HepG2 (cell line): ENCODE measurements around the gene TEKT5. TPM values are rescaled to one million over a fixed set of nuclear protein-coding genes. Genes with fewer than 3 reads are reported as not detected.

ENCODE experiments used
- CBX5 ChIP-seq: sonication (generic); formaldehyde crosslinking; IDR thresholded peaks from 2 replicates; pipeline ENCODE4 v1.4.0; 2020; ENCODE audit warnings: missing genetic modification reagents, borderline replicate concordance
- HES4 ChIP-seq: sonication (generic); formaldehyde crosslinking; IDR thresholded peaks from 2 replicates; pipeline ENCODE4 v1.9.0; 2021; ENCODE audit warnings: mild to moderate bottlenecking, missing genetic modification reagents, borderline replicate concordance
- HMGXB4 ChIP-seq, 2 experiments: sonication (generic) in 1 of 2; formaldehyde crosslinking in 1 of 2; IDR thresholded peaks; 2 replicates each; pipeline versions ENCODE4 v1.4.0 to v1.6.1; 2018 to 2020; ENCODE audit warnings: missing genetic modification reagents in 2 of 2, borderline replicate concordance in 1 of 2, low read depth in 1 of 2, mild to moderate bottlenecking in 1 of 2, missing biosample characterization in 1 of 2
- JUND ChIP-seq: sonication (generic); formaldehyde crosslinking; IDR thresholded peaks from 2 replicates; pipeline ENCODE4 v1.8.0; 2022; ENCODE audit warnings: mild to moderate bottlenecking, missing genetic modification reagents
- MAZ ChIP-seq, 2 experiments: sonication (generic) in 1 of 2; formaldehyde crosslinking in 1 of 2; IDR thresholded peaks; 2 replicates each; pipeline versions ENCODE4 v1.5.0 to v1.6.1; 2012 to 2020; ENCODE audit warnings: low read depth in 2 of 2, mild to moderate bottlenecking in 2 of 2, borderline replicate concordance in 1 of 2, improper control_type of control experiment in 1 of 2, low read length in 1 of 2, missing genetic modification reagents in 1 of 2, moderate library complexity in 1 of 2
- MXD3 ChIP-seq: IDR thresholded peaks from 2 replicates; pipeline ENCODE4 v1.6.1; 2016; ENCODE audit warnings: mild to moderate bottlenecking, missing biosample characterization, missing genetic modification reagents
- NFE2L2 ChIP-seq: fragments of 150-350 bp; IDR thresholded peaks from 2 replicates; pipeline ENCODE4 v1.6.1; 2014; ENCODE audit warnings: low read length
- PITX1 ChIP-seq: sonication (generic); formaldehyde crosslinking; IDR thresholded peaks from 2 replicates; pipeline ENCODE4 v1.5.1; 2020; ENCODE audit warnings: mild to moderate bottlenecking, missing genetic modification reagents
- POLR2G ChIP-seq: fragments of 200-400 bp; formaldehyde crosslinking; IDR thresholded peaks from 2 replicates; pipeline ENCODE4 v1.6.1; 2018; ENCODE audit warnings: mild to moderate bottlenecking, low read depth, low read length, moderate library complexity
- RBM39 ChIP-seq: fragments of 200-400 bp; formaldehyde crosslinking; IDR thresholded peaks from one replicate; pipeline ENCODE4 v1.6.1; 2018; ENCODE audit warnings: antibody characterized with exemption, mild to moderate bottlenecking, low read depth, low read length; ENCODE audit not compliant: poor library complexity, severe bottlenecking
- SAFB2 ChIP-seq: sonication (generic); formaldehyde crosslinking; IDR thresholded peaks from 2 replicates; pipeline ENCODE4 v1.5.1; 2020; ENCODE audit warnings: missing genetic modification reagents, low read depth, mild to moderate bottlenecking, borderline replicate concordance
- SNRNP70 ChIP-seq: fragments of 200-400 bp; formaldehyde crosslinking; IDR thresholded peaks from 2 replicates; pipeline ENCODE4 v1.6.1; 2017; ENCODE audit warnings: mild to moderate bottlenecking, low read depth, low read length, moderate library complexity
- SOX6 ChIP-seq, 2 experiments: fragments of 450-650 bp in 1 of 2; sonication (generic) in 1 of 2; formaldehyde crosslinking in 1 of 2; IDR thresholded peaks; 2 replicates each; pipeline versions ENCODE4 v1.4.0 to v1.6.1; 2017 to 2020; ENCODE audit warnings: antibody characterized with exemption in 1 of 2, mild to moderate bottlenecking in 1 of 2, missing genetic modification reagents in 1 of 2
- TFDP1 ChIP-seq: IDR thresholded peaks from 2 replicates; pipeline ENCODE4 v1.6.1; 2016; ENCODE audit warnings: missing compliant biosample characterization, missing genetic modification reagents, borderline replicate concordance
- TGIF2 ChIP-seq: IDR thresholded peaks from 2 replicates; pipeline ENCODE4 v1.6.1; 2016; ENCODE audit warnings: control low read depth, missing compliant biosample characterization
- THAP9 ChIP-seq: sonication (generic); formaldehyde crosslinking; IDR thresholded peaks from 2 replicates; pipeline ENCODE4; 2020; ENCODE audit warnings: missing genetic modification reagents, mild to moderate bottlenecking, borderline replicate concordance
- TOE1 ChIP-seq: sonication (generic); formaldehyde crosslinking; IDR thresholded peaks from 2 replicates; pipeline ENCODE4 v1.4.0; 2020; ENCODE audit warnings: mild to moderate bottlenecking, missing genetic modification reagents
- ZC3H13 ChIP-seq: sonication (generic); formaldehyde crosslinking; IDR thresholded peaks from 2 replicates; pipeline ENCODE4 v1.8.1; 2023; ENCODE audit warnings: mild to moderate bottlenecking, missing genetic modification reagents, moderate library complexity
- ZNF251 ChIP-seq: sonication (generic); formaldehyde crosslinking; IDR thresholded peaks from 2 replicates; pipeline ENCODE4 v1.9.0; 2021; ENCODE audit warnings: mild to moderate bottlenecking, missing genetic modification reagents
- ZNF263 ChIP-seq: sonication (generic); formaldehyde crosslinking; IDR thresholded peaks from 2 replicates; pipeline ENCODE4 v1.4.0; 2020; ENCODE audit warnings: missing genetic modification reagents
- ZNF30 ChIP-seq: sonication (generic); formaldehyde crosslinking; IDR thresholded peaks from 2 replicates; pipeline ENCODE4 v1.5.0; 2020; ENCODE audit warnings: mild to moderate bottlenecking, missing genetic modification reagents
- ZNF317 ChIP-seq: sonication (generic); formaldehyde crosslinking; IDR thresholded peaks from 2 replicates; pipeline ENCODE4 v1.5.0; 2020; ENCODE audit warnings: mild to moderate bottlenecking, missing genetic modification reagents
- ZNF543 ChIP-seq: sonication (generic); formaldehyde crosslinking; IDR thresholded peaks from 2 replicates; pipeline ENCODE4 v1.4.0; 2020; ENCODE audit warnings: mild to moderate bottlenecking, missing genetic modification reagents
- polyA plus RNA-seq, 8 experiments: library from polyadenylated mRNA; depleted of rRNA in 3 of 8; stranded (reverse) in 7 of 8; unstranded in 1 of 8; fragments of >200 nt; fragmentation: Illumina TruSeq in 4 of 8; extraction: Trizol in 4 of 8; gene quantifications; 2 replicates each; pipeline versions ENCODE4 v1.2.1 to v1.2.3, GENCODE V29; 2011 to 2016; ENCODE audit warnings: low read depth in 4 of 8, missing spikeins in 1 of 8, mixed read lengths in 1 of 8; ENCODE audit not compliant: insufficient read depth in 1 of 8
- total RNA-seq, 5 experiments: library from RNA; depleted of rRNA; stranded (reverse); fragments of >200 nt; fragmentation: Illumina TruSeq; extraction: Trizol; gene quantifications; 2 replicates each; pipeline ENCODE4 v1.2.3, GENCODE V29; 2016; ENCODE audit warnings: low read depth in 1 of 5

The TEKT5 gene
- total and polyA plus RNA-seq, 2 of the 13 experiments (the other 11 are each of a cell fraction or from before 2014, with no cell fraction given): 0.16 TPM; not detected in 1

GRCh38 chr16:10647721-10648296 is 46.9 kb downstream of the TEKT5 start (continued):
- TF ChIP-seq THAP9 (no peak), CBX5 (CRISPR knock-in tag) (peak; percentile 99), ZNF543 (CRISPR knock-in tag) (peak; percentile 81; the same call in 1 of the 2 replicates), RBM39 (no peak), MXD3 (CRISPR knock-in tag) (no peak), ZNF317 (peak; percentile 90), NFE2L2 (peak; percentile 40; the same call in 1 of the 2 replicates), SOX6 (IDR thresholded peaks at IDR 0.05) (no peak), SOX6 (CRISPR knock-in tag; IDR thresholded peaks at IDR 0.05) (peak; percentile 100), TFDP1 (CRISPR knock-in tag) (peak; percentile 69; the same call in 1 of the 2 replicates), PITX1 (CRISPR knock-in tag) (peak; percentile 97), ZNF251 (CRISPR knock-in tag) (0 out of 2 replicates have a peak, but pooled peaks have one; percentile 35), TGIF2 (peak; percentile 73), ZC3H13 (peak; percentile 71; the same call in 1 of the 2 replicates), ZNF30 (CRISPR knock-in tag) (no peak), SNRNP70 (no peak), POLR2G (no peak), ZNF263 (CRISPR knock-in tag) (no peak), HMGXB4 (CRISPR knock-in tag; IDR thresholded peaks at IDR 0.05; ENCODE audit: borderline replicate concordance in 1 of 2, low read depth in 1 of 2) (peak; percentile 46 to 78; a peak in 1 of 4 replicates), HES4 (CRISPR knock-in tag) (0 out of 2 replicates have a peak, but pooled peaks have one; percentile 49), SAFB2 (CRISPR knock-in tag) (peak; percentile 68; the same call in 1 of the 2 replicates), TOE1 (peak; percentile 88; the same call in 1 of the 2 replicates), MAZ (IDR thresholded peaks at IDR 0.05; ENCODE audit: borderline replicate concordance, low read depth, low read length) (peak; percentile 88), MAZ (CRISPR knock-in tag; IDR thresholded peaks at IDR 0.05; ENCODE audit: low read depth) (peak; percentile 88), JUND (CRISPR knock-in tag) (peak; percentile 89)
